Muscle of back (tissue), 11 donors: ENCODE data around the gene CACNA2D3. TPM values are rescaled to one million over a fixed set of nuclear protein-coding genes. Genes with fewer than 3 reads are reported as not detected.

Experiments
- DNase-seq, 3 donors: peaks; one replicate each; pipeline versions ENCODE4 v3.0.0 to v3.0.0-alpha.2; 2013
- polyA plus RNA-seq, 10 donors: library from polyadenylated mRNA; unstranded; fragments of 120-200 nt; gene quantifications; one replicate each; pipeline ENCODE4 v1.2.1, GENCODE V29; 2013; ENCODE audit not compliant: insufficient read length in 10 of 10

Gene CACNA2D3
- polyA plus RNA-seq, 10 donors, result 1.0 to 2.9 (median 1.9) TPM

- DNase-seq, result no peak
Measured at GRCh38 chr3:54844211-54844610, 721.9 kb downstream of the CACNA2D3 start.

DNA sequence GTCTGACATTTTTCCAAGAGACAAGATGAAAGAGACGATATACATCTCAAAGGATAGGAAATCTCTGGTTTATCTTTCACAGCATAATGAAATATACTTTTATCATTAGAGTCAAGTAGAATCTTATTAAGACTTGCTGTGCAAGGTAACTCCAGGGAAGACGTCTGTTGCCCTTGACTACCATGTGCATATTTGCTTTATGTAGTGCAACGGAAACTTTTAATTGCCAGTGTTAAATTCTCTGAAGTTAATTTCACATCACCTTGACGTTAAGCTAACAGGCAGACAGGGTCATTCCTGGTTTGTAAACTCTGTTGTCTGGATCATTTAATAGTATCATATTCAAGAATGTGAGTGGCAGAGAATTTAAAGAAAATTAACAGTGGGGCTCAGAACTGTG is 722.7 kb downstream of the CACNA2D3 start:
- no peak for DNase-seq

GRCh38 chr3:54845551-54845950 is 723.2 kb downstream of the CACNA2D3 start:
- no peak for DNase-seq

GRCh38 chr3:54846119-54846518 is 723.8 kb downstream of the CACNA2D3 start:
- no peak for DNase-seq

DNA sequence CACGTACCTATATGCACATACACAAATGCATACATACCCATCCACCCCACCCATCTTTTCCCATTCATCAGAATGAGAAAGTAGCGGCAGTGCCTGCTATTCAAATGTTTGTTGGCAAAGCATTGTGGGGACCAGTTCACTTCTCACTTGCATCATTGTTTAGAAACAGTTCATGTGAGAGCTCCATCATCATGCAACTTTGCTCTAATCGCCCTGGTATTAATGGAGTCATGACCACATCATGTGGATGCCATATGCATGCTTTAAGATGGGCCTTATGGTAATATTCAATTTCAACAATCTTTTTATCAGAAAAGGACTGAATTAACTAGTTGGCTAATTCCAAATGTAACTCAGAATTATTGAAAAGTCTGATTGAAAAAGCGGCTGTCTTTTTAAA is 725.0 kb downstream of the CACNA2D3 start:
- DNase-seq, result no peak

GRCh38 chr3:54849360-54849759 is 727.0 kb downstream of the CACNA2D3 start:
- no peak for DNase-seq

- DNase-seq, result no peak
Measured at GRCh38 chr3:54850484-54851018, 728.2 kb downstream of the CACNA2D3 start.

- peak; percentile 56 to 84 (median 73) for DNase-seq
Measured at GRCh38 chr3:54853573-54854404, 731.4 kb downstream of the CACNA2D3 start.

DNA sequence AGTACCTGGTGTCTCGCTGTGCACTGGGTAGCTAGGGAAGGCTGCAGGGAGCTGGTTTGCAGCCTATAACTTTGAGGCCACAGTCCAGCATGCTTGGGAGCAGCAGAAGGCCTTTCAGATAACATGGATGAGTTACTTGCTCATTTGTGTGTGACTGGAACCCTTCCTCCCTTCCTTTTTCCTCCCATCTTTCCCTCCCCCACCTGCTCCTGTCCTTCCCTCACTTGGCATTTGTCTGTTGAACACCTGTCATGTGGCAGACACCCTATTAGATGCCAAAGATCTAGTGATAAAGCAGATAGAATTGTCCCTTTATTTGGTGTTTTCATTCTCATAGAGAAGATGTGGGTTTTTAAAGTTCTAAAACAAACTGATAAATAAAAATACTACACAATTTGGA is 733.9 kb downstream of the CACNA2D3 start:
- no peak for DNase-seq

- DNase-seq, result no peak
Measured at GRCh38 chr3:54857343-54857742, 735.0 kb downstream of the CACNA2D3 start.

GRCh38 chr3:54858093-54858785 is 735.9 kb downstream of the CACNA2D3 start:
- DNase-seq, result no peak

- DNase-seq, result peak in 1 of 3 donors; percentile 40
Measured at GRCh38 chr3:54859184-54859583, 736.8 kb downstream of the CACNA2D3 start.

GRCh38 chr3:54861248-54862067 is 739.1 kb downstream of the CACNA2D3 start:
- DNase-seq, result peak in 2 of 3 donors; percentile 35 to 50

DNA sequence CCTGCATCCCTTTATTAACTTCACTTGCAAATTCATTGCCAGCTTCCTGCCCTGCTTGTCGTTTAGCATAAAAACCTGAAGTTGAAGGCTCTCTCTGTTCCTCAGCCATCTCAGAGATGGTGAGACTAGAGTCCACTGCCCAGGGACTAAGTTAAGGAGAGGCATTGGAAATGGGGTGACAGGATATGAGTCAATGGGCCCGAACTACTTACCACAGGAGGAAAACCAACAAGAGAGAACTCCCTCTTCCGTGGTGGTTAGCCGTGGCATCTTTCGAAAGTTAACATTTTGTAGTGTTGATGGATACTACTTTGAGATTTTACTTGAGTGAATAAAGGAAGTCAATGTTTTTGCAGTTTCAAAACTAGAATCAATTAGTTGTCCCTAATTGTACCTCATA is 740.2 kb downstream of the CACNA2D3 start:
- no peak for DNase-seq

DNA sequence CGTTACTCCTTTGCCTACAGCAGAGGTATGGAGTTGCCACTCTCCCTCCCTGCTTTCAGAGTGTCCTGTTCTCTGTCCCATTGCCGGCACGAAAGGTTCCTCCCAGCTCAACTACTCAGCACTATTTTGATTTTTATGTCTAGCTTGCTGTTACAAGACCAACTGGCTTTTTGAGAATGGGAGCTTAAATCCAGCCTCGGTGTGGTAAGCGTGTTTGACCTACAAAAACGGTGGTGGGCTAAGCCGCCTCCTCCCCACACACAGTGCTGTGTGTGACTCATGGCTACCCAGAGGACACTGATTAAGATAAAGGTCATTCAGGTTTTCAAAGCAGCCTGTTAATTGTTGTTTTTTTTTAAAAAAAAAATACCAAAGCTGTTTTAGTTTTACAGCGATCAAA is 741.0 kb downstream of the CACNA2D3 start:
- no peak for DNase-seq

- no peak for DNase-seq
Measured at GRCh38 chr3:54863786-54864185, 741.4 kb downstream of the CACNA2D3 start.

- DNase-seq, result no peak
Measured at GRCh38 chr3:54865316-54865715, 743.0 kb downstream of the CACNA2D3 start.

- DNase-seq, result peak in 1 of 3 donors; percentile 47
Measured at GRCh38 chr3:54866251-54866650, 743.9 kb downstream of the CACNA2D3 start.

- peak; percentile 63 to 92 (median 81) for DNase-seq
Measured at GRCh38 chr3:54870423-54870822, 748.1 kb downstream of the CACNA2D3 start.

DNA sequence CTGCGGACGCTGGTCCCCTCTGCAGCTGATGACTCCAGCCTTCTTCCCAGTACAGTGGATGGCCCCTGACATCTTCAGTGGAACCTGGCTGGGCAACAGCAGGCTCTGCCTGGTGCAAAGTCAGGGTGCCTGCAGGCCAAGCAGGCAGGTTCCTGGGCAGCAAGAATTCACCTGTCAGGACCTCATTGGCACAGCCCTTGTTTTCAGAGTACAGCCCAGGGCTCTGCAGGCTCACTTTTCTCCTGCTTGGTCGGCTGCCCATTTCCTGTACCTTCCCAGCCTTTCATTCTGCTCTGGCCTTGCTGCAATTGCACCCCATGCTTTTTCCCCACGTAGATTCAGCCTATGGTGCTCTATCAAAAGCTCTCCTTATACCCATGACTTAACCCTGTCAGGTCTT is 749.5 kb downstream of the CACNA2D3 start:
- DNase-seq, result no peak

DNA sequence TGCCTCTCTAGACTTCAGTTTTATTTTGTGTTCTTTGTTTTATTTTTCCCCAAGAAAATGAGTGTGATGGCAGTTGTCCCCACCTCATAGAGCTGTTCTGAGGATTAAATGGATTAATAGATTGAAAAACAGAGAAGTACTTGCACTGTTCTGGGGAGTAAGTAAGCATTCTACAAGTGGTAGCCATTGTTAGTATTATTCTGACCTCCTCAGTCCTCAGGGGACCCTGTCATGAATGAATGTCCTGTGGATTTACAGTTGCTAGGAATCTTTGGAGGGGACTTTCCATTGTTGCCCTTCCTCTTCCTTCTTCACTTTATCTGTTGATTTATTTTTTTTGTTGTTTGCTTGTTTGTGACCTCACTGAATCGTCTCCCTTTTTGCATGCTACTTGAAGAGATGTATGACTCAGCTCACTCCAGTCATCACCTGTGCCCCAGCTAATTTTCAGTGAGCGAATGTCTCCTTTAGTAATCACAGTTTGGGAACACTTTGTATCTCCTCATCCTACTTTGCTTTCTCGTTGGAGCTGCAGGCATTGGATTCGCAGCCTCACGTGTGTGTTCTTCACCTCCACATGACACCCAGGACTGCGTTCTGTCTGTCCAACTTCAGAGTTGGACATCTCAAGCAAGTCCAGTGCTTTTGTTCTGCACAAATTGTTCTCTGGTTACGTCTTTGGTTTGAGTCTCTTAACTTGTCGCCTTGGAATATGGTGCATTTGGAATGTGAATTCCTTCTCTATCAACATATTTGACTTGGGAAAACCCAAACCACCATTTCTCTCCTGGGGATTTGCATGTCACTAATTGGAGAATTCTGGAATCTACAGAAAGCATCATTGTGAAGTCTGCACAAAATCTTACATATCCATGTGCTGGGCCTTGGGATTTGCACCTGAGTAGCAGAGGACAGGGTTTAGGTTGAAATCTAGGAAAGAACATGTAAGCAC is 751.0 kb downstream of the CACNA2D3 start:
- no peak for DNase-seq
